GM10266 (cell line): ENCODE data around the gene SMURF1.

Experiments
- DNase-seq: peaks from one replicate; pipeline ENCODE4 v3.0.0; 2012; ENCODE audit errors: extremely low spot score
- TF ChIP-seq, protein P1 (sequence below): IDR thresholded peaks from 2 replicates; pipeline ENCODE4 v1.5.1; 2012; ENCODE audit warnings: mild to moderate bottlenecking, low read depth; ENCODE audit not compliant: control insufficient read depth, insufficient read depth; ENCODE audit errors: missing control alignments

Gene SMURF1

DNA sequence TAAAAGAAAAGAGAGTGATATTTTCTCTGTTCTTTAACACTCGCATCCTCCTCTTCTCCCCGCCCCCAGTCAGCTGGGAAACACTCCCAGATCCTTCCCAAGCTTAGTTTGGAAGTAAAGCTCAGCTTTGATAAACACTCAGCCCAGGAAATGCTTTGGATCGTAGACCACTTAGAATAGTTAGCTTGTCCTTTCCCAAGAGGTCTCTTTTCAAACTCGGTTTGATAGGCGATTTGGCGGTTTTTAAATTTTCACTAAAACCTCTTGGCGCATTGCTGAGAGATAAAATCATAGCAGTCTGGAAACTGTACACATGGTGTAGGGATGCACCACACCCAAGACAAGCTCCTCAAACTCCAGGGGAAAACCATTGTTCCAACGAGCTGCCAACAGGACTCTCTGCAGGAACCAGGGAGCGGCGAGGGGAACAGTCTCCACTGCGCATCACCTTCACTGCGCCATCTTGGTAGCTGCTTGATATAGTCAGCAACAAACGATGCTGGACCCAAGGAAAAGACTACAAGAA lies 22.3 kb downstream of the SMURF1 start:
- TF ChIP-seq, protein P1, sequence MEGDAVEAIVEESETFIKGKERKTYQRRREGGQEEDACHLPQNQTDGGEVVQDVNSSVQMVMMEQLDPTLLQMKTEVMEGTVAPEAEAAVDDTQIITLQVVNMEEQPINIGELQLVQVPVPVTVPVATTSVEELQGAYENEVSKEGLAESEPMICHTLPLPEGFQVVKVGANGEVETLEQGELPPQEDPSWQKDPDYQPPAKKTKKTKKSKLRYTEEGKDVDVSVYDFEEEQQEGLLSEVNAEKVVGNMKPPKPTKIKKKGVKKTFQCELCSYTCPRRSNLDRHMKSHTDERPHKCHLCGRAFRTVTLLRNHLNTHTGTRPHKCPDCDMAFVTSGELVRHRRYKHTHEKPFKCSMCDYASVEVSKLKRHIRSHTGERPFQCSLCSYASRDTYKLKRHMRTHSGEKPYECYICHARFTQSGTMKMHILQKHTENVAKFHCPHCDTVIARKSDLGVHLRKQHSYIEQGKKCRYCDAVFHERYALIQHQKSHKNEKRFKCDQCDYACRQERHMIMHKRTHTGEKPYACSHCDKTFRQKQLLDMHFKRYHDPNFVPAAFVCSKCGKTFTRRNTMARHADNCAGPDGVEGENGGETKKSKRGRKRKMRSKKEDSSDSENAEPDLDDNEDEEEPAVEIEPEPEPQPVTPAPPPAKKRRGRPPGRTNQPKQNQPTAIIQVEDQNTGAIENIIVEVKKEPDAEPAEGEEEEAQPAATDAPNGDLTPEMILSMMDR: no peak
- DNase-seq: no peak

DNA sequence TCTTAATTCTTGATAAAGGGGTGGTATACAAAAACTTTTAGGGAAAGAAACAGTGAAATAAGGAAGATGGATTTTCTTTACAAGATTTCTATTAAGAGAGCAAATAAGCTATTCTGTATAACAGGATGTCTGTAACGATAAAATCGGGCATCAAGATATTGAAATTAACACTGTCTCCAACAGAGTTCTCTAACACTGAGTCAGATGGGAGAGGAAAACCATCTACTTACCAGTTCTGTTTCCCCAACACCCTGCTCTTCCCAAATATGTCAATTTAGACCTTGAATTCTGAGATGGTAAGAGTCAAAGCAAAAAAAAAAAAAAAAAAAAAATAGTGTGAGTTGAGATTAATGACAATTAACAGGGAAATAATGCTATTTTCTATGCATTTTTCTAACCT lies 23.0 kb downstream of the SMURF1 start:
- TF ChIP-seq, protein P1: no peak
- no peak for DNase-seq

DNA sequence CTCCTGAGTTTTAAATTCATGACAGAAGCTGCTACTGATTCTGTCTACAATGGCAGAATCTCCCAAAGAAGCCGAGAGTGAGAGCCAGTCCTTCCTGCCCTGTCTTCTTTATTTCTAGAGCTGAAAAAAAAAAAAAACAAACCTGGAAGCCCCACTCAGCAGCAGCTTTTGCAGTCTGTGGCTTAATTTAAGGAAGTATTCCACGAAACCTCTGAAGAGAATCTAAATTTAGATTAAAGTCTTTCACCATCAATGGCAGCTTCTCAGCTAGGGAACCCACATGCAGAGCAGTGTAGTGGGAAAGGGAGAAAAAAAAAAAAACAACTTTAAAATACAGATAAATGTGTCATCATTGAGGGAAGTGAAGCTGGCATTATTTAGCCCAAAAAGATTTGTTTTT lies 23.4 kb downstream of the SMURF1 start:
- TF ChIP-seq, protein P1: no peak
- no peak for DNase-seq

- DNase-seq: no peak
- TF ChIP-seq, protein P1: no peak
These were observed 25.8 kb downstream of the SMURF1 start for GRCh38 chr7:99118077-99118476.

DNA sequence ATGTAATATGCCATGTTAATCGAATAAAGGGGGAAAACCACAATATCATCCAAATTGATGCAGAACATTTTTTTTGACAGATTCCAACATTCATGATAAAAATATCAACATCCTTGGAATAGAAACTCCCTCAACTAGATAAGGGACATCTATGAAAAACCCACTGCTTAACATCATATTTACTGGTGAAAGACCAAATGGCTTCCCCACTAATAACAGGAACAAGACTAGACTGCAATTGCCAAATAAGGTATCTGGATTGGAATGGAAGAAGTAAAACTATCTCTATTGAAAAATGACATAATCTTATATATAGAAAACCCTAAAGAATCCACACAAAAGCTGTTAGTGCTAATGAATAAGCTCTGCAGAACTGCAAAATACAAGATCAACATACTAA lies 27.8 kb downstream of the SMURF1 start:
- TF ChIP-seq, protein P1: no peak
- DNase-seq: no peak

DNA sequence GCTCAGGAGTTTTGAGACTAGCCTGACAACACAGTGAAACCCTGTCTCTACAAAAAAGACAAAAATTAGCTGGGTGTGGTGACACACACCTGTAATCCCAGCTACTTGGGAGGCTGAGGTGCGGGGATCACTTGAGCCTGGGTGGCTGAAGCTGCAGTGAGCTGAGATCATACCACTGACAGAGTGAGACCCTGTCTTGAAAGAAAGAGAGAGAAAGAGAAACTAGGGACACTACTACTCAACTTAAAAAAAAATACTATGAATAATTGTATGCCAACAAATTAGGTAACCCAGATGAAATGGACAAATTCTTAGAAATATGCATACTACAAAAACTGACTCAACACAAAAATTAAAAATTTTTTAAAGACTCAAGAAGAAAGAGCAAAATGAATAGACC lies 28.5 kb downstream of the SMURF1 start:
- TF ChIP-seq, protein P1: no peak
- no peak for DNase-seq

DNA sequence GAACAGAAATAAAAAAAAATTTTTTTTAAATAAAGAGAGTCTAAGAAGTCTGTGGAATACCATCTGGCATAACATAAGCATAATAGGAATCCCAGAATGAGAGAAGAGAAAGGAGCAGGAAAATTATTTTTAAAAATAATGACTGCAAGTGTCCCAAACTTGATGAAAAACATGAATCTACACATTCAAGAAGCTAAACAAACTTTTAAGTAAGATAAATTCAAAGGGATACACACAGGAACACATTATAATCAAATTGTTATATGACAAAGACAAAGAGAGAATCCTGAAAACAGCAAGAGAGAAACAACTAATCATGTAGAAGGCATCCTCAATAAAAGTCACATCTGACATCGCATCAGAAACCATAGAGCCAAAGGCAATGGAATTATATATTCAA lies 30.9 kb downstream of the SMURF1 start:
- DNase-seq: no peak
- TF ChIP-seq, protein P1: no peak
